Activated naive CD8-positive, alpha-beta T cell treated with anti-CD3 and anti-CD28 coated beads, Interleukin-2, amount 10 ng/mL, durations not matched to agents 7 days and 5 days (primary cell): ENCODE measurements around the gene CYBRD1. TPM values are rescaled to one million over a fixed set of nuclear protein-coding genes. Genes with fewer than 3 reads are reported as not detected.

Experiments used
- ATAC-seq: fragments of 150-1000 bp; cut with Tn5 transposase; one replicate; pipeline ENCODE4 v1.10.0; 2021; ENCODE audit warnings: low read depth, moderate library complexity
- POLR2A ChIA-PET: fragments of 350-600 bp; sonication (Branson Sonifier 250); formaldehyde crosslinking; loops from one replicate; lab custom pipeline; 2021; ENCODE audit warnings: antibody characterized with exemption; lab: Charles Lee
- DNase-seq: peaks from one replicate; pipeline ENCODE4 v3.0.0; 2021
- H3K27ac Mint-ChIP-seq: one replicate; pipeline ENCODE4 v1.8.0; 2022; ENCODE audit warnings: mild to moderate bottlenecking, mixed read lengths
- H3K27me3 Mint-ChIP-seq: one replicate; pipeline ENCODE4 v1.8.0; 2022; ENCODE audit warnings: mild to moderate bottlenecking, moderate library complexity, mixed read lengths
- H3K36me3 Mint-ChIP-seq: one replicate; pipeline ENCODE4 v1.8.0; 2021; ENCODE audit warnings: mild to moderate bottlenecking, mixed read lengths
- H3K4me1 Mint-ChIP-seq: one replicate; pipeline ENCODE4 v1.8.0; 2021; ENCODE audit warnings: mixed read lengths
- H3K4me3 Mint-ChIP-seq: one replicate; pipeline ENCODE4 v1.8.0; 2022; ENCODE audit warnings: mild to moderate bottlenecking, moderate library complexity, mixed read lengths
- H3K9me3 Mint-ChIP-seq: one replicate; pipeline ENCODE4 v1.8.0; 2021; ENCODE audit warnings: mixed read lengths
- total RNA-seq, 2 experiments: library from RNA; stranded (reverse); gene quantifications; one replicate each; pipeline ENCODE4 v1.2.3, GENCODE V29; 2021

CYBRD1 gene, protein sequence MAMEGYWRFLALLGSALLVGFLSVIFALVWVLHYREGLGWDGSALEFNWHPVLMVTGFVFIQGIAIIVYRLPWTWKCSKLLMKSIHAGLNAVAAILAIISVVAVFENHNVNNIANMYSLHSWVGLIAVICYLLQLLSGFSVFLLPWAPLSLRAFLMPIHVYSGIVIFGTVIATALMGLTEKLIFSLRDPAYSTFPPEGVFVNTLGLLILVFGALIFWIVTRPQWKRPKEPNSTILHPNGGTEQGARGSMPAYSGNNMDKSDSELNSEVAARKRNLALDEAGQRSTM
- 1 to 10 TPM in 1 of 2 experiments, under 1 TPM in 1; 0.89 to 1.1 TPM for total RNA-seq

- ATAC-seq (peak; percentile 41), DNase-seq (peak; percentile 52)
- no peaks in the 10 kb centered on the region for H3K9me3 Mint-ChIP-seq
- peaks cover 63% of the 10 kb centered on the region for H3K27me3 Mint-ChIP-seq
- H3K27ac Mint-ChIP-seq = peak within 1 kb of the TSS; percentile 49
- H3K36me3 Mint-ChIP-seq = no peaks in the 10 kb centered on the region
- POLR2A ChIA-PET = no interaction called here
- peaks cover 10% of the 10 kb centered on the region for H3K4me1 Mint-ChIP-seq
- H3K4me3 Mint-ChIP-seq = peak within 1 kb of the TSS; percentile 88
These were observed at the start of gene CYBRD1 for GRCh38 chr2:171522052-171522787. Gene CYBRD1 (plus strand): TSS chr2:171522474. CDS start chr2:171522546, 72 bp downstream.

- H3K4me3 Mint-ChIP-seq = no peak overlapping the region
- H3K36me3 Mint-ChIP-seq = peaks cover 28% of the 10 kb centered on the region
- no peaks in the 10 kb centered on the region for H3K27me3 Mint-ChIP-seq
- no peaks in the 10 kb centered on the region for H3K9me3 Mint-ChIP-seq
- H3K4me1 Mint-ChIP-seq = peaks cover 3% of the 10 kb centered on the region
- POLR2A ChIA-PET = no interaction called here
- no peak for DNase-seq
- ATAC-seq = no peak
- no peak overlapping the region for H3K27ac Mint-ChIP-seq
These were observed 46.3 kb upstream of the CYBRD1 start for GRCh38 chr2:171475979-171476378.

DNA sequence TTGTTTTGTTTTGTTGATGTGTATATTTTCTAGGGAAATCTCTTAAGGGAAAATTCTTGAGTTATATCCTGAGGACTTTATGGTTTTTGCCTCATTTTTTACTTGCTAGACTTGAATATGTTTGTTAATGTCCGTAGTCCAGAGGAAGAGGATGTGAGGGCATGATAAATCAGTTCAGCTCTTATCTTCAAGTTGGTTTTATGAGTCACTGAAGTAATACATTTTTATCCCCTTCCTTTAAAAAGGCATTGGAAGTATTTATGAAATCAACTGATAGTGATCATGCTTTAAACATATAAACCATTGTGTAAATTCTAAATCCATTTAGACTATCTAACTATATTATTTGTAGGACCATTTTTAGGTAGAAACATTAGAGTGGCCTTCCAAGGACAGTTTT lies 43.9 kb upstream of the CYBRD1 start:
- Mint-ChIP-seq H3K4me3 (no peak overlapping the region), H3K4me1 (peaks cover 3% of the 10 kb centered on the region), H3K9me3 (no peaks in the 10 kb centered on the region), H3K36me3 (peaks cover 25% of the 10 kb centered on the region), H3K27me3 (no peaks in the 10 kb centered on the region), H3K27ac (no peak overlapping the region)
- ATAC-seq (no peak), DNase-seq (no peak)
- POLR2A ChIA-PET = no interaction called here

- no peak for ATAC-seq
- no peak overlapping the region for H3K4me3 Mint-ChIP-seq
- no peaks in the 10 kb centered on the region for H3K9me3 Mint-ChIP-seq
- H3K27ac Mint-ChIP-seq = no peak overlapping the region
- peaks cover 2% of the 10 kb centered on the region for H3K4me1 Mint-ChIP-seq
- H3K27me3 Mint-ChIP-seq = no peaks in the 10 kb centered on the region
- H3K36me3 Mint-ChIP-seq = peaks cover 20% of the 10 kb centered on the region
- POLR2A ChIA-PET = no interaction called here
- DNase-seq = no peak
These were observed 43.0 kb upstream of the CYBRD1 start for GRCh38 chr2:171479154-171479814.

GRCh38 chr2:171480908-171481307 lies 41.4 kb upstream of the CYBRD1 start:
- no peaks in the 10 kb centered on the region for H3K9me3 Mint-ChIP-seq
- H3K36me3 Mint-ChIP-seq = peaks cover 15% of the 10 kb centered on the region
- DNase-seq = no peak
- no peak overlapping the region for H3K27ac Mint-ChIP-seq
- no peaks in the 10 kb centered on the region for H3K27me3 Mint-ChIP-seq
- peaks cover 5% of the 10 kb centered on the region for H3K4me1 Mint-ChIP-seq
- POLR2A ChIA-PET = no interaction called here
- ATAC-seq = no peak
- H3K4me3 Mint-ChIP-seq = no peak overlapping the region

DNA sequence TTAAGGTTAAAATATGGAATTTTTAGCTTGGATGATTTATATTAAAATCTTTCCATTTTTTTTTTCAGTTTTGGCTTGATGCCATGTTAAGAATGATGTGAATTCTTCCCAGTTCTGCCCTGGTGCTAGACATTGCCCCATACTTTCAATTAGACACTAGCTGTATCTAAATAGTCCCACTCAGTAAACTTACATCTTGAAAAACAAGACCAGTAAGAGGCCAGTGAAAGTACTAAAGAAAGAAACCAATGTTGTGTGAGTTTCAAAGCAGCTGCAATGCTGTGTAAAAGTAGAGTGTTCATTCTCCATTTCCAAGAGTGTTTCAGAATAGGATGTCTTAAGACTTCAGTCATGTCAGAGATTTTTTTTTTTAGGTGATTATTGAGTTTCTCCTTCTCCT lies 40.0 kb upstream of the CYBRD1 start:
- DNase-seq = no peak
- Mint-ChIP-seq H3K9me3 (no peaks in the 10 kb centered on the region), H3K4me1 (peaks cover 5% of the 10 kb centered on the region), H3K27me3 (no peaks in the 10 kb centered on the region), H3K27ac (no peak overlapping the region), H3K4me3 (no peak overlapping the region), H3K36me3 (peaks cover 19% of the 10 kb centered on the region)
- no peak for ATAC-seq
- POLR2A ChIA-PET = no interaction called here

DNA sequence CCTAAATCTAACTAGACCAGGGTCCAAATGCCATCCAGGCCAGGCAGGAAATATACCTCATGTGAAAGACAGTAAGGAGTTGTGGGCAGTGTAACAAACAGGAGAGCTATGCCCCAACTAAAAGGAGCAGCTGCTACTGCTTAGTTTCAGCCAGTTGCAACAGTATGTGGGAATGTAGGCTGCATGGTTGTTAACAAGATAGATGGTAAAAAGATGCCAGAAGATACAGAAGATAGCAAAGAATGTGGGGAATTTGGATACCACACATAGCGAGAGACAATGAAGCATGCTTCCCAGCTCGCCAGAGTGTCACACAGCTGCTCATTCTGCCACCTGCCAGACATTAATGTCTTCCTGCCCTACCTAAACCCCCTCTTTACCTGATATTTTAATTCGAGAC lies 39.4 kb upstream of the CYBRD1 start:
- no peaks in the 10 kb centered on the region for H3K9me3 Mint-ChIP-seq
- no peak for DNase-seq
- H3K36me3 Mint-ChIP-seq = peaks cover 22% of the 10 kb centered on the region
- H3K4me1 Mint-ChIP-seq = peaks cover 5% of the 10 kb centered on the region
- POLR2A ChIA-PET = no interaction called here
- no peaks in the 10 kb centered on the region for H3K27me3 Mint-ChIP-seq
- no peak overlapping the region for H3K4me3 Mint-ChIP-seq
- no peak overlapping the region for H3K27ac Mint-ChIP-seq
- ATAC-seq = no peak

- Mint-ChIP-seq H3K4me1 (peaks cover 5% of the 10 kb centered on the region), H3K27ac (no peak overlapping the region), H3K4me3 (no peak overlapping the region), H3K27me3 (no peaks in the 10 kb centered on the region), H3K36me3 (peaks cover 26% of the 10 kb centered on the region), H3K9me3 (peaks cover 2% of the 10 kb centered on the region)
- POLR2A ChIA-PET = no interaction called here
- ATAC-seq (no peak), DNase-seq (no peak)
These were observed 38.5 kb upstream of the CYBRD1 start for GRCh38 chr2:171483793-171484192.

GRCh38 chr2:171485116-171485515 lies 37.2 kb upstream of the CYBRD1 start:
- ATAC-seq = no peak
- no peak for DNase-seq
- H3K27me3 Mint-ChIP-seq = no peaks in the 10 kb centered on the region
- H3K9me3 Mint-ChIP-seq = peaks cover 6% of the 10 kb centered on the region
- peaks cover 27% of the 10 kb centered on the region for H3K36me3 Mint-ChIP-seq
- no peak overlapping the region for H3K27ac Mint-ChIP-seq
- POLR2A ChIA-PET = no interaction called here
- H3K4me3 Mint-ChIP-seq = no peak overlapping the region
- peaks cover 5% of the 10 kb centered on the region for H3K4me1 Mint-ChIP-seq

GRCh38 chr2:171487201-171487600 lies 35.1 kb upstream of the CYBRD1 start:
- no peak overlapping the region for H3K4me3 Mint-ChIP-seq
- ATAC-seq (no peak), DNase-seq (no peak)
- POLR2A ChIA-PET = no interaction called here
- no peak overlapping the region for H3K27ac Mint-ChIP-seq
- peaks cover 21% of the 10 kb centered on the region for H3K36me3 Mint-ChIP-seq
- H3K27me3 Mint-ChIP-seq = no peaks in the 10 kb centered on the region
- H3K9me3 Mint-ChIP-seq = peaks cover 6% of the 10 kb centered on the region
- H3K4me1 Mint-ChIP-seq = peaks cover 5% of the 10 kb centered on the region

GRCh38 chr2:171487803-171488259 lies 34.4 kb upstream of the CYBRD1 start:
- Mint-ChIP-seq H3K36me3 (peaks cover 21% of the 10 kb centered on the region), H3K9me3 (peaks cover 6% of the 10 kb centered on the region)

GRCh38 chr2:171490577-171490976 lies 31.7 kb upstream of the CYBRD1 start:
- Mint-ChIP-seq H3K27me3 (no peaks in the 10 kb centered on the region), H3K4me3 (no peak overlapping the region), H3K36me3 (peaks cover 18% of the 10 kb centered on the region), H3K4me1 (no peaks in the 10 kb centered on the region), H3K9me3 (peaks cover 6% of the 10 kb centered on the region), H3K27ac (no peak overlapping the region)
- DNase-seq (no peak), ATAC-seq (no peak)
- POLR2A ChIA-PET = no interaction called here

More at GRCh38 chr2:171487803-171488259, 34.4 kb upstream of the CYBRD1 start:
- H3K27ac Mint-ChIP-seq = no peak overlapping the region
- H3K27me3 Mint-ChIP-seq = no peaks in the 10 kb centered on the region
- no peak overlapping the region for H3K4me3 Mint-ChIP-seq
- ATAC-seq (no peak), DNase-seq (no peak)
- peaks cover 5% of the 10 kb centered on the region for H3K4me1 Mint-ChIP-seq
- POLR2A ChIA-PET = no interaction called here

GRCh38 chr2:171491292-171491691 lies 31.0 kb upstream of the CYBRD1 start:
- H3K4me1 Mint-ChIP-seq = no peaks in the 10 kb centered on the region
- ATAC-seq (no peak), DNase-seq (no peak)
- POLR2A ChIA-PET = no interaction called here
- no peak overlapping the region for H3K27ac Mint-ChIP-seq
- no peak overlapping the region for H3K4me3 Mint-ChIP-seq
- no peaks in the 10 kb centered on the region for H3K27me3 Mint-ChIP-seq
- peaks cover 18% of the 10 kb centered on the region for H3K36me3 Mint-ChIP-seq
- peaks cover 6% of the 10 kb centered on the region for H3K9me3 Mint-ChIP-seq
